IMR-90 (cell line): ENCODE results near the gene EML5. TPM values are rescaled to one million over a fixed set of nuclear protein-coding genes. Genes with fewer than 3 reads are reported as not detected.

Experiments used
- ATAC-seq: fragments of 200-7000 bp; cut with Tn5 transposase; 2 replicates; pipeline ENCODE4 v1.9.1; 2020; ENCODE audit warnings: low read depth, mild to moderate bottlenecking, moderate library complexity
- BruUV-seq: library from RNA; stranded (reverse); fragments of 400-500 nt; replicated peaks from 2 replicates; lab custom pipeline; 2021; lab: Mats Ljungman, UMichigan
- CTCF ChIA-PET: fragments of 300-600 bp; formaldehyde crosslinking; extraction: SDS; loops from one replicate; lab custom pipeline; 2021; ENCODE audit warnings: antibody characterized with exemption; lab: Yijun Ruan, JAX
- POLR2A ChIA-PET: fragments of 300-600 bp; sonication (Branson Sonifier 250); formaldehyde crosslinking; loops from one replicate; lab custom pipeline; 2022; ENCODE audit warnings: antibody characterized with exemption; ENCODE audit not compliant: unreplicated experiment; lab: Charles Lee
- DNase-seq: peaks from one replicate; pipeline ENCODE4 v3.0.0; 2013
- H2AFZ ChIP-seq: replicated peaks from 2 replicates; pipeline ENCODE3; 2013; ENCODE audit warnings: low read length, mild to moderate bottlenecking; ENCODE audit not compliant: poor library complexity
- H2AK5ac ChIP-seq: 2 replicates; pipeline ENCODE4 v1.6.1; 2013; ENCODE audit warnings: low read depth, low read length, inconsistent platforms
- H2AK9ac ChIP-seq: replicated peaks from 2 replicates; pipeline ENCODE3; 2013; ENCODE audit warnings: mild to moderate bottlenecking, low read depth, low read length, moderate library complexity; ENCODE audit not compliant: poor library complexity
- H2BK120ac ChIP-seq: 2 replicates; pipeline ENCODE4 v1.6.1; 2013; ENCODE audit warnings: low read depth, low read length, inconsistent platforms
- H2BK15ac ChIP-seq: 3 replicates; pipeline ENCODE4 v1.6.1; 2013; ENCODE audit warnings: low read depth, low read length, inconsistent platforms
- H2BK20ac ChIP-seq: 2 replicates; pipeline ENCODE4 v1.6.1; 2013; ENCODE audit warnings: low read depth, mild to moderate bottlenecking, inconsistent platforms, low read length, moderate library complexity
- H2BK5ac ChIP-seq: 2 replicates; pipeline ENCODE4 v1.6.1; 2013; ENCODE audit warnings: mild to moderate bottlenecking, low read depth, low read length, inconsistent platforms; ENCODE audit not compliant: poor library complexity, severe bottlenecking
- H3K14ac ChIP-seq: replicated peaks from 2 replicates; pipeline ENCODE4 v1.6.1; 2013; ENCODE audit warnings: low read depth, low read length, inconsistent platforms
- H3K18ac ChIP-seq: 2 replicates; pipeline ENCODE4 v1.6.1; 2013; ENCODE audit warnings: low read depth, low read length, control low read depth
- H3K23ac ChIP-seq: 2 replicates; pipeline ENCODE4 v1.6.1; 2013; ENCODE audit warnings: low read depth, low read length, inconsistent platforms
- H3K27ac ChIP-seq: 2 replicates; pipeline ENCODE4 v1.5.1; 2013; ENCODE audit warnings: mild to moderate bottlenecking, control low read depth, low read length; ENCODE audit not compliant: insufficient read depth
- H3K27me3 ChIP-seq: 2 replicates; pipeline ENCODE4 v1.6.1; 2013; ENCODE audit warnings: low read length; ENCODE audit not compliant: control insufficient read depth, insufficient read depth
- H3K36me3 ChIP-seq: 2 replicates; pipeline ENCODE4 v1.6.1; 2013; ENCODE audit warnings: low read length, mixed read lengths; ENCODE audit not compliant: control insufficient read depth, insufficient read depth
- H3K4ac ChIP-seq: 2 replicates; pipeline ENCODE4 v1.6.1; 2013; ENCODE audit warnings: low read depth, low read length, inconsistent platforms
- H3K4me1 ChIP-seq: 2 replicates; pipeline ENCODE4 v1.6.1; 2013; ENCODE audit warnings: low read length, mixed read lengths; ENCODE audit not compliant: control insufficient read depth, insufficient read depth
- H3K4me2 ChIP-seq: 2 replicates; pipeline ENCODE4 v1.6.1; 2013; ENCODE audit warnings: low read depth, mild to moderate bottlenecking, control low read depth, low read length, moderate library complexity
- H3K4me3 ChIP-seq: 2 replicates; pipeline ENCODE4 v1.5.1; 2013; ENCODE audit warnings: low read depth, mild to moderate bottlenecking, control low read depth, low read length, moderate library complexity; ENCODE audit not compliant: insufficient read depth
- H3K56ac ChIP-seq: 2 replicates; pipeline ENCODE4 v1.6.1; 2013; ENCODE audit warnings: low read length, inconsistent platforms; ENCODE audit not compliant: insufficient read depth; ENCODE audit errors: extremely low read depth
- H3K79me1 ChIP-seq, 2 experiments: 2 replicates each; pipeline ENCODE4 v1.6.1; 2013; ENCODE audit warnings: low read length in 2 of 2, inconsistent platforms in 1 of 2, low read depth in 1 of 2
- H3K9ac ChIP-seq: 2 replicates; pipeline ENCODE4 v1.6.1; 2013; ENCODE audit warnings: low read depth, low read length, control low read depth
- H3K9me1 ChIP-seq: 2 replicates; pipeline ENCODE4 v1.6.1; 2013; ENCODE audit warnings: low read length, inconsistent platforms; ENCODE audit not compliant: insufficient read depth
- H3K9me3 ChIP-seq: 2 replicates; pipeline ENCODE4 v1.6.1; 2013; ENCODE audit warnings: low read length; ENCODE audit not compliant: control insufficient read depth, insufficient read depth
- H4K20me1 ChIP-seq: 2 replicates; pipeline ENCODE4 v1.6.1; 2013; ENCODE audit warnings: low read length, inconsistent platforms; ENCODE audit not compliant: insufficient read depth
- H4K5ac ChIP-seq: 2 replicates; pipeline ENCODE4 v1.6.1; 2013; ENCODE audit warnings: mild to moderate bottlenecking, low read depth, low read length, control low read depth
- H4K8ac ChIP-seq, 2 experiments: 2 replicates each; pipeline ENCODE4 v1.6.1; 2013; ENCODE audit warnings: low read depth in 2 of 2, low read length in 2 of 2, control low read depth in 1 of 2, inconsistent platforms in 1 of 2
- H4K91ac ChIP-seq: 2 replicates; pipeline ENCODE4 v1.6.1; 2013; ENCODE audit warnings: low read depth, low read length, inconsistent platforms; ENCODE audit not compliant: insufficient read depth
- BHLHE40 ChIP-seq: fragments of 150-350 bp; IDR thresholded peaks from 2 replicates; pipeline ENCODE4 v1.6.1; 2016; ENCODE audit warnings: mild to moderate bottlenecking, low read depth, low read length
- CEBPB ChIP-seq: IDR thresholded peaks from 2 replicates; pipeline ENCODE4 v1.6.1; 2012; ENCODE audit warnings: low read depth, low read length, improper control_type of control experiment
- CHD1 ChIP-seq: IDR thresholded peaks from 2 replicates; pipeline ENCODE4 v1.6.1; 2012; ENCODE audit warnings: low read depth, low read length, improper control_type of control experiment
- FOS ChIP-seq: fragments of 150-350 bp; IDR thresholded peaks from 2 replicates; pipeline ENCODE4 v1.6.1; 2016; ENCODE audit warnings: low read depth, low read length
- NFE2L2 ChIP-seq: fragments of 150-350 bp; IDR thresholded peaks from 2 replicates; pipeline ENCODE4 v1.6.1; 2016; ENCODE audit warnings: low read depth, mild to moderate bottlenecking, low read length
- POLR2A ChIP-seq: IDR thresholded peaks from 2 replicates; pipeline ENCODE4 v1.6.1; 2012; ENCODE audit warnings: mild to moderate bottlenecking, low read depth, low read length
- RAD21 ChIP-seq: IDR thresholded peaks from 2 replicates; pipeline ENCODE4 v1.6.1; 2012; ENCODE audit warnings: low read length, improper control_type of control experiment
- RCOR1 ChIP-seq: IDR thresholded peaks from 2 replicates; pipeline ENCODE4 v1.6.1; 2012; ENCODE audit warnings: mild to moderate bottlenecking, low read length, improper control_type of control experiment; ENCODE audit not compliant: insufficient replicate concordance
- RFX5 ChIP-seq: IDR thresholded peaks from 2 replicates; pipeline ENCODE4 v1.8.0; 2012; ENCODE audit warnings: low read depth, mild to moderate bottlenecking, low read length, moderate library complexity
- USF2 ChIP-seq: fragments of 150-350 bp; IDR thresholded peaks from 2 replicates; pipeline ENCODE4 v1.6.1; 2017; ENCODE audit warnings: mild to moderate bottlenecking, antibody characterized with exemption, low read length, low read depth
- WGBS, 2 experiments: methylation state at CpG; one replicate each; pipeline versions ENCODE4 v1.1.5 to v1.1.7; 2013; ENCODE audit warnings: missing lambda C conversion rate in 2 of 2; ENCODE audit not compliant: insufficient read length in 1 of 2; ENCODE audit errors: extremely low coverage in 2 of 2; 5-methylcytosine and 5-hydroxymethylcytosine counted together
- dilution Hi-C: fragments of 300-500 bp; cut with HindIII; formaldehyde crosslinking; loops from one replicate; pipeline ENCODE4 v1.14.3; 2018; ENCODE audit warnings: low sequenced_read_pairs; ENCODE audit not compliant: unreplicated experiment
- in situ Hi-C: fragments of 300-500 bp; cut with MboI; formaldehyde crosslinking; loops from 3 replicates; pipeline ENCODE4 v1.14.3; 2019; ENCODE audit warnings: low sequenced_read_pairs, inconsistent platforms, mixed read lengths
- intact Hi-C: fragments of 100-400 bp; cut with micrococcal nuclease; formaldehyde crosslinking; loops from 2 replicates; pipeline ENCODE4 v1.10.0; 2022
- polyA plus RNA-seq, 3 experiments: library from polyadenylated mRNA; depleted of rRNA; stranded (reverse); fragments of >200 nt; gene quantifications; 2 replicates each; pipeline ENCODE4 v1.2.3, GENCODE V29; 2012; ENCODE audit warnings: low replicate concordance in 1 of 3
- total RNA-seq: library from RNA; depleted of rRNA; stranded (reverse); fragments of >200 nt; gene quantifications from 2 replicates; pipeline ENCODE4 v1.2.3, GENCODE V29; 2012
- TF ChIP-seq, protein P1 (sequence below): fragments of 150-350 bp; IDR thresholded peaks from 2 replicates; pipeline ENCODE4 v1.6.1; 2016; ENCODE audit warnings: low read depth, mild to moderate bottlenecking, low read length, moderate library complexity, borderline replicate concordance

Gene EML5
- total and polyA plus RNA-seq, 2 of the 4 experiments (the other 2 are of a cell fraction), result 8.1 to 22.2 TPM

- no peak overlapping the region for H2AK9ac ChIP-seq
- no peak overlapping the region for H3K4me3 ChIP-seq
- intact Hi-C loops, result loop anchor here (5.0 kb wide), 1 partner anchor 1248 kb away; no protein-coding TSS in a partner anchor
- H3K4ac ChIP-seq, result no peak overlapping the region
- H2AFZ ChIP-seq, result peak overlapping the region; percentile 14
- ChIA-PET CTCF (interaction anchor here (1.0 kb wide), 1 partner anchor 119 kb away, joined by 3 read pairs; no protein-coding TSS in a partner anchor), POLR2A (no interaction called here)
- DNase-seq (no peak), ATAC-seq (no peak)
- no TSS peak for BruUV-seq
- TF ChIP-seq RAD21, result no peak
- TF ChIP-seq, protein P1, sequence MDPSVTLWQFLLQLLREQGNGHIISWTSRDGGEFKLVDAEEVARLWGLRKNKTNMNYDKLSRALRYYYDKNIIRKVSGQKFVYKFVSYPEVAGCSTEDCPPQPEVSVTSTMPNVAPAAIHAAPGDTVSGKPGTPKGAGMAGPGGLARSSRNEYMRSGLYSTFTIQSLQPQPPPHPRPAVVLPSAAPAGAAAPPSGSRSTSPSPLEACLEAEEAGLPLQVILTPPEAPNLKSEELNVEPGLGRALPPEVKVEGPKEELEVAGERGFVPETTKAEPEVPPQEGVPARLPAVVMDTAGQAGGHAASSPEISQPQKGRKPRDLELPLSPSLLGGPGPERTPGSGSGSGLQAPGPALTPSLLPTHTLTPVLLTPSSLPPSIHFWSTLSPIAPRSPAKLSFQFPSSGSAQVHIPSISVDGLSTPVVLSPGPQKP, result no peak
- no peak for TF ChIP-seq FOS
- TF ChIP-seq POLR2A, result no peak
- no peak for TF ChIP-seq CHD1
- no peak for TF ChIP-seq BHLHE40
- no peak for TF ChIP-seq NFE2L2
- TF ChIP-seq USF2, result no peak
- TF ChIP-seq RCOR1, result no peak
- TF ChIP-seq CEBPB, result no peak
- TF ChIP-seq RFX5, result no peak
- H2BK120ac ChIP-seq, result no peak overlapping the region
- H2BK15ac ChIP-seq, result no peak overlapping the region
- no peak overlapping the region for H3K9ac ChIP-seq
- H3K18ac ChIP-seq, result no peak overlapping the region
- H3K56ac ChIP-seq, result no peak overlapping the region
- H3K27me3 ChIP-seq, result no peaks in the 10 kb centered on the region
- no peak overlapping the region for H3K14ac ChIP-seq
- H4K91ac ChIP-seq, result no peak overlapping the region
- no peak overlapping the region; the same call in 1 of the 2 replicates for H4K5ac ChIP-seq
- H3K27ac ChIP-seq, result no peak overlapping the region
- in situ Hi-C loops, result loop anchor here (5.0 to 25.0 kb wide), 2 partner anchors 343 to 1268 kb away; no protein-coding TSS in a partner anchor
- no peak overlapping the region for H2BK5ac ChIP-seq
- 67% methylated on average over 1 of the region's 4 CpGs; no CpG with 5 or more reads in 1 of the 2 experiments for WGBS, 2 experiments
- peak overlapping the region in 1 of 2 experiments; percentile 33; a peak in 1 of 4 replicates for H4K8ac ChIP-seq
- H3K36me3 ChIP-seq, result no peaks in the 10 kb centered on the region; the same call in 1 of the 2 replicates
- no peak overlapping the region for H2AK5ac ChIP-seq
- no peak overlapping the region for H2BK20ac ChIP-seq
- H3K9me3 ChIP-seq, result no peaks in the 10 kb centered on the region
- peaks cover 0 to 3% of the 10 kb centered on the region in 2 experiments; a peak in 1 of 4 replicates for H3K79me1 ChIP-seq
- no peaks in the 10 kb centered on the region for H3K9me1 ChIP-seq
- H3K4me2 ChIP-seq, result no peak overlapping the region
- H3K23ac ChIP-seq, result no peak overlapping the region
- no peaks in the 10 kb centered on the region for H4K20me1 ChIP-seq
- 0 out of 2 replicates have a peak, but pooled peaks cover 3% of the 10 kb centered on the region for H3K4me1 ChIP-seq
- dilution Hi-C loops, result no loop called here
Observed at GRCh38 chr14:88669346-88669745, 123.4 kb downstream of the EML5 start.
